Endodermal cell (in vitro differentiated cells): ENCODE measurements around the gene COL5A1. TPM values are rescaled to one million over a fixed set of nuclear protein-coding genes. Genes with fewer than 3 reads are reported as not detected.

Source experiments
- DNase-seq: peaks from one replicate; pipeline ENCODE4 v3.0.0-alpha.2; 2017
- H3K27ac ChIP-seq: 2 replicates; pipeline ENCODE4 v1.5.1; 2013; ENCODE audit warnings: mild to moderate bottlenecking, low read depth, low read length, moderate library complexity
- H3K27me3 ChIP-seq: 2 replicates; pipeline ENCODE4 v1.6.1; 2013; ENCODE audit warnings: mild to moderate bottlenecking, low read length, moderate library complexity; ENCODE audit not compliant: insufficient read depth, control insufficient read depth, poor library complexity, severe bottlenecking
- H3K36me3 ChIP-seq: 2 replicates; pipeline ENCODE4 v1.7.0; 2013; ENCODE audit warnings: mild to moderate bottlenecking, low read length, moderate library complexity; ENCODE audit not compliant: control insufficient read depth, insufficient read depth
- H3K4me1 ChIP-seq: one replicate; pipeline ENCODE4 v1.7.0; 2013; ENCODE audit warnings: low read length; ENCODE audit not compliant: control insufficient read depth, insufficient read depth
- H3K4me3 ChIP-seq: 2 replicates; pipeline ENCODE4 v1.5.1; 2013; ENCODE audit warnings: mild to moderate bottlenecking, low read length, moderate library complexity
- H3K9ac ChIP-seq: 2 replicates; pipeline ENCODE4 v1.6.1; 2013; ENCODE audit warnings: mild to moderate bottlenecking, low read length, moderate library complexity; ENCODE audit not compliant: poor library complexity, severe bottlenecking; ENCODE audit errors: extremely low read depth
- H3K9me3 ChIP-seq: 2 replicates; pipeline ENCODE4 v1.6.1; 2013; ENCODE audit warnings: mild to moderate bottlenecking, low read length, moderate library complexity; ENCODE audit not compliant: control insufficient read depth
- H3K27ac Mint-ChIP-seq: 2 replicates; pipeline ENCODE4 v1.8.0; 2020; ENCODE audit warnings: mixed read lengths
- H3K27me3 Mint-ChIP-seq: 2 replicates; pipeline ENCODE4 v1.8.0; 2021; ENCODE audit warnings: mild to moderate bottlenecking, mixed read lengths; ENCODE audit not compliant: insufficient read depth
- H3K36me3 Mint-ChIP-seq: 2 replicates; pipeline ENCODE4 v1.8.0; 2020; ENCODE audit warnings: low read depth, mixed read lengths
- H3K4me1 Mint-ChIP-seq: 2 replicates; pipeline ENCODE4 v1.8.0; 2020; ENCODE audit warnings: mixed read lengths
- H3K4me3 Mint-ChIP-seq: 2 replicates; pipeline ENCODE4 v1.8.0; 2020; ENCODE audit warnings: mild to moderate bottlenecking, moderate library complexity, mixed read lengths
- H3K9me3 Mint-ChIP-seq: 2 replicates; pipeline ENCODE4 v1.8.0; 2020; ENCODE audit warnings: mild to moderate bottlenecking, mixed read lengths
- CTCF ChIP-seq: fragments of 200-600 bp; sonication (generic); conservative IDR thresholded peaks from 2 replicates; pipeline ENCODE4 v1.5.0; 2021; ENCODE audit warnings: antibody characterized with exemption, mild to moderate bottlenecking
- WGBS, 2 experiments: methylation state at CpG; one replicate each; pipeline versions ENCODE4 v1.1.5 to v1.1.7; 2013; ENCODE audit warnings: missing lambda C conversion rate in 2 of 2, mixed read lengths in 1 of 2; ENCODE audit not compliant: insufficient coverage in 1 of 2, insufficient read length in 1 of 2; 5-methylcytosine and 5-hydroxymethylcytosine counted together
- total RNA-seq, 2 donors: library from RNA; stranded (reverse); fragmentation: NEBNext Ultra II Directional in 1 of 2; extraction: Animal tissue kit (Norgen Biotek cat#: 25700) in 1 of 2; gene quantifications; 2 replicates in 1 of 2; 3 replicates in 1 of 2; pipeline ENCODE4 v1.2.1, GENCODE V29; 2021

COL5A1 gene
- total RNA-seq, 2 donors from 2014 or later, result 65.3 to 76.6 TPM

GRCh38 chr9:134814598-134815215 lies 173.1 kb downstream of the COL5A1 start:
- DNase-seq, result no peak
- TF ChIP-seq CTCF, result no peak
- no peaks in the 10 kb centered on the region for H3K27me3 ChIP-seq
- H3K27me3 Mint-ChIP-seq, result no peaks in the 10 kb centered on the region
- peaks cover 33% of the 10 kb centered on the region for H3K36me3 Mint-ChIP-seq
- H3K27ac Mint-ChIP-seq, result no peak overlapping the region
- no peak overlapping the region for H3K4me3 Mint-ChIP-seq
- H3K36me3 ChIP-seq, result peaks cover 15% of the 10 kb centered on the region
- H3K9me3 ChIP-seq, result no peaks in the 10 kb centered on the region
- WGBS, 2 experiments, result 92 to 95% methylated on average over 9 to 16 of the region's 16 CpGs
- no peak overlapping the region for H3K9ac ChIP-seq
- no peak overlapping the region for H3K27ac ChIP-seq
- H3K4me1 ChIP-seq, result no peaks in the 10 kb centered on the region
- H3K4me1 Mint-ChIP-seq, result peaks cover 3% of the 10 kb centered on the region
- H3K9me3 Mint-ChIP-seq, result no peaks in the 10 kb centered on the region
- H3K4me3 ChIP-seq, result no peak overlapping the region

DNA sequence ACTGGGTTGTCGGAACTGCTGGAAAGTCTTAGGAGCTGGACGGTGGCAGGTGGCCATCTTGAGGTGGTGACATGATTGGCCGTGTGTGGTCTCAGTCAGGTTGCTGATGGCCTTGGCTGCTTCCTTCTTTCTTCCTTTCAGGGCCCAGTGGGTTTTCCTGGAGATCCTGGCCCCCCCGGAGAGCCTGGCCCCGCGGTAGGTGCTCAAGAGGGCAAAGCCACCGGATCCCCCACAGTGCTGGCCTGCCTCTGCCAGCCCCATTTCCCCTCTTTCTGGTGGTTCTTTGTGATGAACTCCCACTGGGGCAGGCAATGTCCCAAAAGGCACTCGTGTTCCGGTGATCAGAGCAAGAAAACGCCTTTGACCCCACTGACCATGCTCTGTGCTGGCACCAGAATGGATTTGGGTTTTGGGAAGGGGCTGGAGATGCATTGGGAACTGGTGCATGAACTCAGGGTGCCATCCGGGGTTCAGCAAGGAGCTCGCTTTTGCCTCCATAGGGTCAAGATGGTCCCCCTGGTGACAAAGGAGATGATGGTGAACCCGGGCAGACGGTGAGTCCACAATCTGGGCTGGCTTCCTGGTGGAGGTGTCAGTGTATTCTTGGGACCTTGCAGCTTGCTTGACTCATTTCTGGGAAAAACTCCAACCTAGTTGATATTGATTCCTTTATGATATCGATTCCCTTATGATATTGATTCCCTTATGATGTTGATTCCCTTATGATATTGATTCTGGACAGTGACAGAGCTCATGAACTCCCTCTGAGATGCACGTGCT lies 174.0 kb downstream of the COL5A1 start:
- Mint-ChIP-seq H3K36me3 (peaks cover 31% of the 10 kb centered on the region), H3K4me1 (peaks cover 3% of the 10 kb centered on the region), H3K27me3 (no peaks in the 10 kb centered on the region), H3K9me3 (no peaks in the 10 kb centered on the region), H3K4me3 (no peak overlapping the region), H3K27ac (no peak overlapping the region)
- H3K9ac ChIP-seq, result no peak overlapping the region
- peaks cover 15% of the 10 kb centered on the region for H3K36me3 ChIP-seq
- H3K4me1 ChIP-seq, result no peaks in the 10 kb centered on the region
- 91 to 94% methylated on average over 8 to 16 of the region's 16 CpGs for WGBS, 2 experiments
- H3K27ac ChIP-seq, result no peak overlapping the region
- no peak for DNase-seq
- H3K27me3 ChIP-seq, result no peaks in the 10 kb centered on the region
- no peak for TF ChIP-seq CTCF
- no peak overlapping the region for H3K4me3 ChIP-seq
- H3K9me3 ChIP-seq, result no peaks in the 10 kb centered on the region

- H3K36me3 ChIP-seq, result peaks cover 15% of the 10 kb centered on the region
- no peaks in the 10 kb centered on the region for H3K9me3 ChIP-seq
- Mint-ChIP-seq H3K4me1 (peaks cover 3% of the 10 kb centered on the region), H3K27ac (no peak overlapping the region), H3K9me3 (no peaks in the 10 kb centered on the region), H3K36me3 (peaks cover 31% of the 10 kb centered on the region), H3K27me3 (no peaks in the 10 kb centered on the region), H3K4me3 (no peak overlapping the region)
- DNase-seq, result no peak
- no peaks in the 10 kb centered on the region for H3K4me1 ChIP-seq
- no peak for TF ChIP-seq CTCF
- WGBS, 2 experiments, result 94 to 95% methylated on average over 10 to 16 of the region's 16 CpGs
- no peaks in the 10 kb centered on the region for H3K27me3 ChIP-seq
- H3K9ac ChIP-seq, result no peak overlapping the region
- no peak overlapping the region for H3K27ac ChIP-seq
- H3K4me3 ChIP-seq, result no peak overlapping the region
These were observed 174.7 kb downstream of the COL5A1 start for GRCh38 chr9:134816264-134816663.
